GM20431 (cell line): ENCODE results near the gene TREH.

ENCODE experiments used
- in situ Hi-C: fragments of 300-500 bp; cut with MseI, MboI; formaldehyde crosslinking; loops from one replicate; pipeline ENCODE4 v1.15.0; 2020; ENCODE audit warnings: low sequenced_read_pairs; ENCODE audit not compliant: unreplicated experiment

The TREH gene

DNA sequence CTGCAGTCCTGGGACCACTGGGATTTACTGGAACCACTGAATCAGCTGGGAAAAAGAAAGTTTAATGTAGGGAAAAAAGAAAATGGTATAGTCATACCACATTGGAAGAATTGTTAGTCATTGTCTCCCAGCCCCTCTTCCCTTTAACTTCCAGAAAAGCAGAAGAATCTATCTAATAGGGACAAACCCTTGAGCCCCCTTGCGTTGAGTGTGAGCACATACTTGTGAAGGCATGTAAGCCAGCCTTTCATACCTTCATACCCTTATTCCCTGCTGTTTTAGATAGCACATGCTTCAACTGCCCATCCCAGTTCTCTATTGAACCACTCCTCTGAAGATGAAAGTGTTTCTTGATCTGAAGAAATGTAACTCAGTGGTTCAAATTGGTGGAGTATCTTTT, 6.6 kb downstream of the TREH start:
- in situ Hi-C loops = no loop called here

DNA sequence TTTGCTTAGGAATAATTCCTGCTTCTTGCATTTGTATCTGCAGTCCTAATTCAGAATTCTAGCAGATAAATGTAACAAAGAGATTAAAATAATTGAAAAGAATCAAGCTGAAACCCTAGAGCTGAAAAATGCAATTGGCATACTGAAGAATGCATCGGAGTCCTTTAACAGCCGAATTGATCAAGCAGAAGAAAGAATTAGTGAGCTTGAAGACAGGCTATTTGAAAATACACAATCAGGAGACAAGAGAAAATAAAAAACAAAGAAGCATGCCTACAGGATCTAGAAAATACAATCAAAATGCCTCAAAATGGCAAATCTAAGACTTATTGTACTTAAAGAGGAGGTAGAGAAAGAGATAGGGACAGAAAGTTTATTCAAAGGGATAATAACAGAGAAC, 8.2 kb downstream of the TREH start:
- in situ Hi-C loops = no loop called here

DNA sequence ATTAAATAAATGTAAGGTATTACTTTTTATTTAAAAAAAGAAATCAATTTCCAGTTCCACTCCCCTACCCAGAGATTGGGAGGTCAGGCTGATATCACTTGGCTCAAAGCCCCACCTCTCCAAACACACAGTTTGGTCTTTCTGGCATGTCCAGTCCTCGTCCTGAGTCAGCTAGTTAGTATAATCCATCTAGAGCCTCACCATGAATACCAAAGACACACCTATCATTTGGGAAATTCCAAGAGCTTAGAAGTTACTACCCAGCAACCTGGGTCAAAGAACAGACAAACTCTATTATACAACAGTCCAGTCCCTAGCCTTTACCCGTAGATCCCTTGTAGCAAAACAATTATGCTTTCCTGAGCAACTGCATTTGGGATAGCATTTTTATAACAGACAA, 9.4 kb downstream of the TREH start:
- in situ Hi-C loops = no loop called here

DNA sequence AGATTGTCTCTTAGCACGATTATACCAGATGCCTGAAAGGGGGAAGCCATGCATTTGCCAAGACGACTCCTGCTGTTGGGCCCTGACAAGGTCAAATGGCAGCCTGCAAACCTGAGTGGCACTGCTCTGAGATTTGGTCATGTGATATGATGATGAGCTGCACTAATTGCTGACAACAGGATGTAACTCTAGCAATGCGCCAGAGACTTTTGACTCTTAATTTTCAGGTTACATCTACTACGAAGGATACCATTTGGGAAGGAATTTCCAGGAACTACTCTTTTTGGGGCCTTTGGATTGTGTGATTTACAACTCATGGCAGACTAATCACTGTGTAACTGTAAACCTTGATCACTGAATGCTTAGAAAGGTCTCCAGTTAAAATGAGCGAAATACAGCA, 13.1 kb downstream of the TREH start:
- in situ Hi-C loops = no loop called here

DNA sequence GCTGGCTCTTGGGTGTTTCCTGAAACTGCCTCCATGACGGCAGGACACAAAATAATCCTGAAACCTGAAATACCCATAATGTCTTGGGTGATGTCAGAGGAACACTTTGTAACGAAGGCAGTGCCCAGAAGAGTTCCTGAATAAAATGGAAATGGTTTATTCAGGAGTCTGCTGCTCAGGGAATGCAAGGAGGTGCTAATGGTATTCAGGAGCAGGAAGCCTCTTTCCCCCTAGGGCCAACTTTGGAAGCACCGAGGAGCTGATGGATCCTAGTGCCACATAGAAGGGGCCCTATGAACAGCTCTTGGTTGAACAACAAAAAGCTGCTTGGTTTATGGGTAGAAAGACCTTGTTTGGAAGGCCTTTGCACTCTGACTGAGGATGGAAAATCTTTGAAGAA, 15.5 kb downstream of the TREH start:
- in situ Hi-C loops = no loop called here

DNA sequence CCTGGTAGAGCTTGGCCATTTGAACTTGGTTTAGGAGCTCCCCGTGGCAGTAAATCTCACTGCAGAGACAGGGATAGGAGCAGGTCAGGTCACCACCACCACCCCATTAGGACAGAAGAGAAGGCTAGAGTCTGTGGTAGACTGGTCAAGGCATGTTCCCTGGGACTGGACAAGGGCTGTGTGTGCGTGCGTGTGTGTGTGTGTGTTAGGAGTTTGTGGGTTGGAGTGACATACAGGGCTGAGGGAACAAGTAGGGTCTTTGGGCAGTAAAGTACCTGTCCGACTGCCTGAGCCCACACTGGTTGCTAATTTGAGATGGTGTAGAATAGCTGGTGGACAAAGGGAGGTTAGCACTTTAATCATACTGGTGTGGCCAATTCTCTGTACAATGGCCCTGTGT, 16.1 kb downstream of the TREH start:
- in situ Hi-C loops = no loop called here

DNA sequence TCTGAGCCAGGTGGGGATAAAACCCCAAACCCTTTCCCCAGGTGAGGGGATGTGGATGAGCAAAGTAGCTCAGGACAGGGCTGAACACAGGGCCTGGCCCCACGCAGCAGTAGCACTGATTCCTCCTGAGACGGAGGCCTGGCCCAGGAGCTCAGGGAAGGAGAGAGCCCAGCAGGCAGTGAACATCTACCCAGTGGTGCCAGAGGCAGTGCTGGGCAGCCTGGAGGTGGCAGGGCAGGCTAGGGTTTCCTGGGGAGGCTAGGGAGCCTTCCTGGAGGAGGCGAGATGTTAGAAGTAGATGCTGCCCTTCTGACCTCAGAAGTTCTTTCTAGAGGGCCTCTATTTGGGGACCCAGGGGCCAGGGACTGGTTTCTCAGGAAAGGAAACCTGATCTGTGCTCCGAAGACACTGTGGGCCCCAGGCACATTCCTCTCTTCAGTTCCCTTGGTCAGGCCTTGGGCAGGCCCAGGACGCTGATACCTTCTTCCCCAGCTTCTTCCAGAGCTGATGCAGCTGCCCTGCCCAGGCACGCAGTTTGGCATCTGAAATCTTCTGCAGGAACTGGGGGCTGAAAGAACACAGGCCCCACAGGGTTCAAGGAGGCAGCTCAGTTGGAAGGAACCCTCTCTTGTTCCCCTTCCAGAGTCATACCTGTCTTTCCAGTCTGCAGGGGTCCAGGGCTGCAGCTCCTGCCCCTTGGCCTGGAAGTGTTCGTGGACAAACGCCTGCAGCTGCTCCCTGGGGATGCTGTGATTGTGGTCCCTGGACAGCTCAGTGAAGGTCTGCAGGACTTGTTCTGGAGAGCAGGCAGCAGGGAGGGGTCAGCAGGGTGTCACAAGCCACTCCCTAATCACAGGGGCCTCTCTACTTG, 16.8 kb downstream of the TREH start:
- in situ Hi-C loops = no loop called here

DNA sequence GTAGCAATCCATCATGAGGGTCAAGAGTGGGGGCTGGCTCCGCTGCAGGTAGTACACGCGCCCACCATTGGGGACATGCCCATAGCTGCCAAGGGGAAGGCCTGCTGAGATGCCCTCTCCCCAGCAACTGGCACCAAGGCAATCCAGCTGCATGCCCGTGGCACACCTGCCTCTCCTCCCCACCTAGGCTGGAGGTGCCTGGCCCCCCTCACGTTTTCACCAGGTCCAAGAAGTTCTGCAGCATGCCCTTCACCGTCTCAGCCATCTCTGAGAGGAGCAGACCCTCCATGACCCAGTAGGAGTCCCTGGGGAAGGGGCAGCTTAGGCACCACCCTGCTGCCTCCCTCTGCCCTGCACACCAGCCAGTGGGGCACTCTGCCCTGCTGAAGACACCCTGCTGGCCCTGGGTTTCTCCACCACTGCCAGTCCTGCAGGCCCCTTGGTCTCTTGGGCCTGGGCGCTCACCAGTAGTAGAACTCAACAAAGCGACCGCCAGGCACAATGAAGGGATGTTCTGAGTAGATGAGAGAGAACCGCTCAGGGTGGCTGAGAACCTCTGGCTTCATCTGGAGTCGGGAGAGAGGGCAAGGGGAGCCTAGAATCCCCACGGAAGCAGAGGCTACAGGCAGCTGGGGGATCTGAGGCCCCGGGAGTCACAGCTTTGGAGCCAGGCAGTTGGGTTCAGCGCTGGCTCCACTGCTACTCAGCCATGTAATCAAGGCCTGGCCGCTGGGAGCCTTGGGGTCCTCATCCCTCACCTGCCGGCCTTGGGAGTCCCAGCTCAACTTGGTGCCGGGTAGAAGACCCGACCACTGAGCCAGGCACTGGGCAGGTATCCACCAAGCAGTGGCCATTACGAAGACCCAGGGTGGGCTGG, 17.8 kb downstream of the TREH start:
- in situ Hi-C loops = no loop called here

DNA sequence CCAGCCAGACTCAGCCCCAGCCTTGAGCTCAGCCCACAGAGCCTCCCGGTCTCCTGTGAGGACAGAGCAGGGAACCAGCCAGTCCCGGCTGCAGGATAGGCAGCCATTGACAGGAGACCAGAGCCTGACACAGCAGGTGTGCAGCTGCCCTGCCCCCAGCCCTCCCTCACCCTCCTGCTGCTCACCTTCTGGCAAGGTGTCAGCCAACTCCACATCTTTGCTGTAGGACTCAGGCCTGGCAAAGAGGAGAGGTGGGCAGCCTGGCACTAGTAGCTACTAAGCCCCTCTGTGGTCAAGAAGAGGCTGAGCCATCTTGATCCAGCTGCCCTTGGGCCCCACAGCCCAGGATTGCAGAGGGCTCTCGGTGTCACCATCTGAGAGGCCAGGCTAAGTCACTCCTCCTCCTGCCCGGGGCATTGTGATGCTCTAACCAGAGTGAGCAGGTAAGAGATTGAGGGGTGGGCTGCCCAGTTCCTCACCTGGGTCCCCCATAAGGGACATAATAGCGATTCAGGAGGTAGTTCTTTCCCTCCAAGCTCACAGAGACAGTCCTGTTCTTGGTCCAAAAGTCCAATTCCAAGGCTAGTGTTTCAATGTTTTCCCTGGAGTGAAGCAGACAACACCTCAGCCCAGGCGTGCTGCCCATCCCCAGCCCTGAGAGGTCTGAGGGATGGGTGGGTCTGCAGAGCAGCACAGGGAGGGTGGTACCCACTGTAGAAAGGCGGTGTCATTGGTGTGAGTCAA, 18.6 kb downstream of the TREH start:
- in situ Hi-C loops = no loop called here

- in situ Hi-C loops = no loop called here
Measured at GRCh38 chr11:118659953-118660680, 19.3 kb downstream of the TREH start.

GRCh38 chr11:118659314-118659952, 20.0 kb downstream of the TREH start:
- in situ Hi-C loops = no loop called here

DNA sequence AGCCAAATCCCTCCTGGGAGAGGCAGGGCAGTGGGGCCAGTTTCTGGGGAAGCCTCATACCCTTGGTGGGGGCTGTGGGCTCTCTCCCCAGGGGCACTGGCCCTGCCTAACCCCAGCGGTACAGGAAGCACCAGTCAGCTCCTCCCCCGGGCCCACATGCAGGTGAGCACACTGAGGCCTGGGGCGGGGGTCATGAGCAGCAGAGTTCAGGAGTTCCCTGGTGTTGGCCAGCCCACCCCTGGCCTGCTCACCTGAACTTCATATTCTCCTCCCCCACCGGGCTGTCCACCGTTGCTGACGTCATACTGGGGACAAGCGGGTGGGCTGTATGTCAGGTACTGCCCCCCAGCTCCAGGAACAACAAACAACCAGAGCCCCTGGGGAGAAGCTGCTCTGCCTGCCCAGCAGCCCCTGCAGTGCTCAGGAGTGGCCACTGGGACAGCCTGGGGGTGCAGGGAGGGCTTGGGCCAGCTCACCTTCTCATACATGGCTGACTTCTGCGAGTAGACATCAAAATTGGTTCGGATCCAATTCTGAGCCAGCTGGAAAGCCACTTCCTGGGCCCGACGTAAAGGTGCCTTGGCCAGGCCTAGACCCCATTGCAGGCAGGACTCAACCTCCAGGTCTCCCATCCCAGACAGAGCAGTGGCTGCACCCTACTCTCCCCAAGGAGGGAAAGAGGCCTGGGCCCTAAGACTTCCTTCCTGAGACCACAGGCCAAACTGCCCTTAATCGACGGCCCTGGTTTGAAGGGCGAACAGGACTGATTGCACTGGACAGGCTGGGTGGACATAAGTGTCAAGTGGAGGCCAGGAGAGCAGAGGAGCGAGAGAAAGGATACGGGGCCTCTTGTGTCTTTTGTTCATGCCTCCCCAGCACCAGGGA, 20.8 kb downstream of the TREH start:
- in situ Hi-C loops = no loop called here

DNA sequence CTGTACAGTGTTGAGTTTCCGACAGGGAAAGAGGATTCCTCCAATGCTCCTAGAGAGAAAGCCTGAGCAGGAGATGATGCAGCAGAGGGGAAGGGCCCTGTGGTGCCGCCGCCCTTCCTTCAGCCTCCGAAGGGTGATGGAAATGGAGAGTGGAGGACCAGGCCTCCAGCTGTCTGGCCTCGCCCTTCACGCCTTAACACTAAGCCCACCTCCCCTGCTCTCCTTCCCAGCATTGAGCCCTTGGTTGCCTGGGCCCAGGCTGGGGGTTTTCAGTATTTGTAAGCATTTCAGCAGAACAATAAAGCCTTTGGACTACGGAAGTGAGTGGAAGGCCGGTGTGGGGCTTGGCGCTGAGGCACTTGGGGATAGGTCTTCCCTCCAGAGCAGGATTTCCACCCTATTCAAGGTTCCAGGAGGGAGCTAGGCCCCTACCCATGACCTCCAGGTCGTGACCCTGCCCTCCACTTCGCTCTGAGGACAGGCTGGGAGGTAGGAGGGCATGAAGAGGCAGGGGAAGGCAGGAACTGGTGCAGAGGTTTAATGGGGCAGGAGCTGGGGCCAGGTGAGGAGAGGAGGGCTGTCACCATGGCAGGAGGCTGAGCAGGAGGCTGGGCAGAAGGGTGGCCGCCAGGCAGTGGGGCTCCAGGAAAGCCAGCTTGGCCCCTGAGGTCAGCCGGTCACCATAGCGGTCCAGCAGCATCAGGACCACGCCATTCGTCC, 21.6 kb downstream of the TREH start:
- in situ Hi-C loops = no loop called here

DNA sequence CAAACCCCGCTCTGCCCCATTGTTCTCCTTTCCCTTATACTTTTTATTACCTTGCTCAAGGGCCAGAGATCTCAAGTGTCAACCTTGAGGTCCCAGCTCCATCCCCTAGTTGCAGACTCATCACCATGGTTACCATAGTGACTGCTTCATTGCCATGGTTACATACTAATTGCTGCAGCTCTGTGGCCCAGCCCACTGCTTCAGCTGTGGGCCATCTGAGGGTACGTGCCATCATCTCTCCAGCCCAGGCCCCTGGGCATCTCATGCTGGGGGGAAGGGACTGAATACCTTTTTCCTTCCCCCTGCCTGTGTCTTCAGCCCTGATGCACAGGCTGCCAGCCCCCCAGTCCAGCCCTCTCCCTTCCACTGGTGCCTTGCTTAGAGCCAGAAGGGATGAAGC, 22.2 kb downstream of the TREH start:
- in situ Hi-C loops = no loop called here

- in situ Hi-C loops = no loop called here
Measured at GRCh38 chr11:118656563-118657165, 22.8 kb downstream of the TREH start.

DNA sequence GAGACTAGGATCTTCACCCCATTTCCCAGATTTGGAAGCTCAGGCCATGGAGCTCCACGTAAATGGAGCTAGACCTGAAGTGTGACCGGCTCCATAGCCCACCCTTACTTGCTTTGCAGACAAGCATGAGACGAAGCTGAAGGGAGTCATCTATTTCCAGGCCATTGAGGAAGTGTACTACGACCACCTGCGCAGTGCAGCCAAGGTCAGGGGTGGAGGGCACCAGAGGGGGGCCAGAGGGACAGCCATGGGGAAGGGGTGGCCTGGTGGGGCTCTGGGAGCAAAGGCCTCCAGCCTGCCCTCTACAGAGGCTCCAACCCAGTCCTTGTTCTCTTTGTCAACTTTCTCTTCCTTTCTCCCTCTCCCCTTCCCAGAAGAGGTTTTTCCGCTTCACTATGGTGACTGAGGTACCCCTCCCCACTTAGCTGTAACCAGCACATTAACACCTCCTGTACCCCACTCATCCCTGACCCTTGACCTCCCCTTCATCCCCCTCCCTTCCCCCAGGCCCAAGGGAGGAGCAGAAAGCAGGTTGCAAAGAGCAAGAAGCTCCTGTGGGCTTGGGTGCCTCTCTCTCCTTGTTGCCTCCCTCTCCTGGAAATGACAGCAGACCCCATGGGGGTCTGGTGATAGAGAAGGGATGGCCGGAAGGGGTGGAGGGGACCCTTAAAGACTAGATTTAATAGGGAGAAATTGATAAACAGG, 23.8 kb downstream of the TREH start:
- in situ Hi-C loops = no loop called here
